H9 (cell line): Measurements from ENCODE around the gene L3MBTL4. TPM values are rescaled to one million over a fixed set of nuclear protein-coding genes. Genes with fewer than 3 reads are reported as not detected.

Experiments
- DNase-seq: peaks from one replicate; pipeline ENCODE4 v3.0.0-alpha.2; 2017
- H2AFZ ChIP-seq: one replicate; pipeline ENCODE4 v1.6.1; 2013; ENCODE audit warnings: mild to moderate bottlenecking, low read length, control low read depth, moderate library complexity
- H2AK5ac ChIP-seq: 2 replicates; pipeline ENCODE4 v1.6.1; 2013; ENCODE audit warnings: low read length, control low read depth, mixed read lengths; ENCODE audit not compliant: insufficient read length
- H2BK120ac ChIP-seq: one replicate; pipeline ENCODE4 v1.6.1; 2013; ENCODE audit warnings: low read depth, mild to moderate bottlenecking, low read length, control low read depth, inconsistent platforms; ENCODE audit not compliant: poor library complexity, severe bottlenecking
- H2BK12ac ChIP-seq: 2 replicates; pipeline ENCODE4 v1.6.1; 2013; ENCODE audit warnings: low read length, control low read depth, mixed read lengths, low read depth; ENCODE audit not compliant: insufficient read length
- H2BK15ac ChIP-seq: 2 replicates; pipeline ENCODE4 v1.6.1; 2013; ENCODE audit warnings: low read depth, low read length, control low read depth
- H2BK20ac ChIP-seq: one replicate; pipeline ENCODE4 v1.6.1; 2013; ENCODE audit warnings: low read depth, mild to moderate bottlenecking, low read length, control low read depth, inconsistent platforms; ENCODE audit not compliant: poor library complexity, severe bottlenecking
- H2BK5ac ChIP-seq: 2 replicates; pipeline ENCODE4 v1.6.1; 2013; ENCODE audit warnings: low read length, control low read depth, mixed read lengths; ENCODE audit not compliant: insufficient read length
- H3K14ac ChIP-seq: 2 replicates; pipeline ENCODE4 v1.6.1; 2013; ENCODE audit warnings: low read length, control low read depth; ENCODE audit not compliant: insufficient read depth
- H3K18ac ChIP-seq: 2 replicates; pipeline ENCODE4 v1.6.1; 2013; ENCODE audit warnings: low read depth, mild to moderate bottlenecking, mixed read lengths, low read length, control low read depth; ENCODE audit not compliant: insufficient read length
- H3K23ac ChIP-seq: 2 replicates; pipeline ENCODE4 v1.6.1; 2013; ENCODE audit warnings: low read length, control low read depth, mixed read lengths, low read depth; ENCODE audit not compliant: insufficient read length
- H3K23me2 ChIP-seq: 2 replicates; pipeline ENCODE4 v1.6.1; 2013; ENCODE audit warnings: low read depth, mild to moderate bottlenecking, mixed read lengths, low read length, control low read depth; ENCODE audit not compliant: insufficient read length, poor library complexity, severe bottlenecking
- H3K27ac ChIP-seq: 2 replicates; pipeline ENCODE4 v1.5.1; 2013; ENCODE audit warnings: low read length, control low read depth, mixed read lengths, low read depth; ENCODE audit not compliant: insufficient read length
- H3K27me3 ChIP-seq: 2 replicates; pipeline ENCODE4 v1.6.1; 2013; ENCODE audit warnings: low read length, control low read depth, inconsistent platforms; ENCODE audit not compliant: insufficient read depth
- H3K4ac ChIP-seq: 2 replicates; pipeline ENCODE4 v1.6.1; 2013; ENCODE audit warnings: low read depth, mild to moderate bottlenecking, control low read depth, inconsistent platforms, low read length, moderate library complexity
- H3K4me1 ChIP-seq: 2 replicates; pipeline ENCODE4 v1.6.1; 2013; ENCODE audit warnings: low read length, control low read depth, inconsistent platforms; ENCODE audit not compliant: insufficient read depth
- H3K4me2 ChIP-seq: 2 replicates; pipeline ENCODE4 v1.6.1; 2013; ENCODE audit warnings: low read length, control low read depth, mixed read lengths; ENCODE audit not compliant: insufficient read length, insufficient read depth
- H3K56ac ChIP-seq: 2 replicates; pipeline ENCODE4 v1.6.1; 2013; ENCODE audit warnings: low read depth, mild to moderate bottlenecking, mixed read lengths, low read length, control low read depth; ENCODE audit not compliant: insufficient read length
- H3K79me1 ChIP-seq: 2 replicates; pipeline ENCODE4 v1.6.1; 2013; ENCODE audit warnings: low read depth, mild to moderate bottlenecking, moderate library complexity, low read length, control low read depth, inconsistent platforms; ENCODE audit not compliant: insufficient read depth, poor library complexity, severe bottlenecking
- H3K79me2 ChIP-seq: 2 replicates; pipeline ENCODE4 v1.6.1; 2013; ENCODE audit warnings: low read length, control low read depth, inconsistent platforms; ENCODE audit not compliant: insufficient read depth
- H3K9ac ChIP-seq: 2 replicates; pipeline ENCODE4 v1.6.1; 2013; ENCODE audit warnings: low read length, control low read depth, mixed read lengths; ENCODE audit not compliant: insufficient read length; ENCODE audit errors: extremely low read depth
- H3K9me3 ChIP-seq: one replicate; pipeline ENCODE4 v1.6.1; 2013; ENCODE audit warnings: low read depth, low read length, inconsistent platforms; ENCODE audit not compliant: control insufficient read depth
- H3T11ph ChIP-seq: one replicate; pipeline ENCODE4 v1.6.1; 2013; ENCODE audit warnings: mild to moderate bottlenecking, low read length, control low read depth, inconsistent platforms
- H4K20me1 ChIP-seq: one replicate; pipeline ENCODE4 v1.6.1; 2013; ENCODE audit not compliant: control insufficient read depth, insufficient read length, insufficient read depth
- H4K5ac ChIP-seq: 2 replicates; pipeline ENCODE4 v1.6.1; 2013; ENCODE audit warnings: low read depth, mild to moderate bottlenecking, mixed read lengths, low read length, control low read depth; ENCODE audit not compliant: insufficient read length
- H4K8ac ChIP-seq: replicated peaks from 2 replicates; pipeline ENCODE4 v1.6.1; 2013; ENCODE audit warnings: low read length, control low read depth, mixed read lengths, low read depth; ENCODE audit not compliant: insufficient read length
- H4K91ac ChIP-seq: 2 replicates; pipeline ENCODE4 v1.6.1; 2013; ENCODE audit warnings: low read depth, mild to moderate bottlenecking, moderate library complexity, mixed read lengths, low read length, control low read depth; ENCODE audit not compliant: insufficient read length
- H3K27ac Mint-ChIP-seq, 3 experiments: 2 replicates in 2 of 3; 3 replicates in 1 of 3; pipeline ENCODE4 v1.8.0; 2020 to 2021; ENCODE audit warnings: mixed read lengths in 3 of 3, mild to moderate bottlenecking in 1 of 3, moderate library complexity in 1 of 3
- H3K27me3 Mint-ChIP-seq: 2 replicates; pipeline ENCODE4 v1.8.0; 2021; ENCODE audit warnings: low read depth, mild to moderate bottlenecking, moderate library complexity, mixed read lengths
- H3K36me3 Mint-ChIP-seq, 3 experiments: 2 replicates in 2 of 3; 3 replicates in 1 of 3; pipeline ENCODE4 v1.8.0; 2020 to 2021; ENCODE audit warnings: low read depth in 3 of 3, mixed read lengths in 3 of 3; ENCODE audit not compliant: insufficient read depth in 1 of 3
- H3K4me1 Mint-ChIP-seq, 2 experiments: 2 replicates each; pipeline ENCODE4 v1.8.0; 2020; ENCODE audit warnings: mixed read lengths in 2 of 2
- H3K4me3 Mint-ChIP-seq, 2 experiments: 2 replicates in 1 of 2; 3 replicates in 1 of 2; pipeline ENCODE4 v1.8.0; 2020 to 2021; ENCODE audit warnings: mild to moderate bottlenecking in 2 of 2, mixed read lengths in 2 of 2, moderate library complexity in 1 of 2
- H3K9me3 Mint-ChIP-seq, 2 experiments: 2 replicates in 1 of 2; 3 replicates in 1 of 2; pipeline ENCODE4 v1.8.0; 2020; ENCODE audit warnings: mild to moderate bottlenecking in 2 of 2, mixed read lengths in 2 of 2, moderate library complexity in 1 of 2
- CTCF ChIP-seq: fragments of 200-600 bp; sonication (generic); conservative IDR thresholded peaks from 3 replicates; pipeline ENCODE4 v1.8.0; 2021; ENCODE audit warnings: antibody characterized with exemption, mild to moderate bottlenecking
- total RNA-seq: library from RNA; stranded (reverse); gene quantifications from 2 replicates; pipeline ENCODE4 v1.2.1, GENCODE V29; 2021

The L3MBTL4 gene
- total RNA-seq, 1 experiment from 2014 or later, result 1.9 TPM

GRCh38 chr18:6254456-6254855 lies 160.3 kb downstream of the L3MBTL4 start:
- H3K9me3 ChIP-seq, result no peaks in the 10 kb centered on the region
- H3K56ac ChIP-seq, result no peak overlapping the region
- no peaks in the 10 kb centered on the region for H3K79me1 ChIP-seq
- H3K36me3 Mint-ChIP-seq, result peaks cover 4 to 13% (median 5%) of the 10 kb centered on the region in 3 experiments; a peak in 6 of 7 replicates
- H4K20me1 ChIP-seq, result no peaks in the 10 kb centered on the region
- no peak overlapping the region for H2BK5ac ChIP-seq
- no peak overlapping the region for H3K4ac ChIP-seq
- no peaks in the 10 kb centered on the region; the same call in 1 of the 2 replicates for H3K27me3 Mint-ChIP-seq
- H3T11ph ChIP-seq, result no peak overlapping the region
- H3K4me1 Mint-ChIP-seq, result peaks cover 4 to 8% of the 10 kb centered on the region in 2 experiments; a peak in 2 of 4 replicates
- no peak overlapping the region for H2BK20ac ChIP-seq
- no peak for DNase-seq
- H3K4me2 ChIP-seq, result no peak overlapping the region
- no peaks in the 10 kb centered on the region for H3K23me2 ChIP-seq
- H4K5ac ChIP-seq, result no peak overlapping the region
- no peak for TF ChIP-seq CTCF
- H3K9ac ChIP-seq, result no peak overlapping the region
- H2BK120ac ChIP-seq, result no peak overlapping the region
- H2AFZ ChIP-seq, result no peak overlapping the region
- H2BK12ac ChIP-seq, result no peak overlapping the region
- H4K91ac ChIP-seq, result no peak overlapping the region
- no peak overlapping the region for H3K27ac Mint-ChIP-seq
- H4K8ac ChIP-seq, result no peak overlapping the region
- H3K79me2 ChIP-seq, result no peaks in the 10 kb centered on the region
- H3K4me1 ChIP-seq, result no peaks in the 10 kb centered on the region
- H3K4me3 Mint-ChIP-seq, result no peak overlapping the region
- no peak overlapping the region for H3K23ac ChIP-seq
- no peak overlapping the region for H2BK15ac ChIP-seq
- no peak overlapping the region for H3K27ac ChIP-seq
- peaks cover 13 to 14% of the 10 kb centered on the region in 2 experiments for H3K9me3 Mint-ChIP-seq
- no peak overlapping the region for H2AK5ac ChIP-seq
- H3K14ac ChIP-seq, result no peak overlapping the region
- no peaks in the 10 kb centered on the region for H3K27me3 ChIP-seq
- no peak overlapping the region for H3K18ac ChIP-seq
